Measurements from ENCODE around the gene REM2.

DNA sequence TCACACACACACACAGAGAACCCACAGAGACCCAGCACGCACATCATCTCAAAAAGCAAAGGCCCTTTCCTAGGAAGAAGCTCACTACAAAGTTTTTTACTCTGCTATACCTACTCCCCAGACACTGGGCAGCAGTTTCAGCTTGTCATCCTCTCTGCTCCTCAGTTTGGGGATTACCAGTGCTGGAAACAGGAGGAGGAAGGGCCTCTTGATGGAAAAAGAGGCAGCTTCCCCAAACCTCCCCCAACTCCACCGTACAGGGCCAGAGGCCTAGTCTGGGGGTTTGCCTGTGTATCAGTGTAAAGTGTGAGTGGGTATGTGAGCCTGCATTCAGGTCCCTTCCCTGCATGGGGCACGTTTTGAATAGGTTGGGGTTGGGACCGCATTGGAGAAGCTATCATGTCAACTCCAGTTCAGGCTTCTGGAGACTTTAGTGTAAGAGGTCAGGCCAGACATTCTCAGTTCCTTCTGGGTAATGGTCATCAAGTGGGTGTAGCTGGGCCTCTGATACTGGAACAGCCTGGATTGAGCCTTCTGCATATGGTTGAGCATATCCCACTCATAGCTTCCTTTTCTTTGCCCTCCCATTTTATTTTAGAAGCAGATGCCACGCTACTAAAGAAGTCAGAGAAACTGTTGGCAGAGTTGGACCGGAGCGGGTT, 1.2 kb downstream of the REM2 start:
- TF ChIP-seq CTCF (conservative IDR thresholded peaks at IDR 0.05), result no peak
- TF ChIP-seq ZFX (IDR thresholded peaks at IDR 0.05), result no peak

Data from C4-2B (cell line).